Measurements from ENCODE around the gene EPG5. TPM values are rescaled to one million over a fixed set of nuclear protein-coding genes. Genes with fewer than 3 reads are reported as not detected.

EPG5 gene
- total and polyA plus RNA-seq, 2 of the 4 experiments (the other 2 are of a cell fraction): 37.3 to 114 TPM

DNA sequence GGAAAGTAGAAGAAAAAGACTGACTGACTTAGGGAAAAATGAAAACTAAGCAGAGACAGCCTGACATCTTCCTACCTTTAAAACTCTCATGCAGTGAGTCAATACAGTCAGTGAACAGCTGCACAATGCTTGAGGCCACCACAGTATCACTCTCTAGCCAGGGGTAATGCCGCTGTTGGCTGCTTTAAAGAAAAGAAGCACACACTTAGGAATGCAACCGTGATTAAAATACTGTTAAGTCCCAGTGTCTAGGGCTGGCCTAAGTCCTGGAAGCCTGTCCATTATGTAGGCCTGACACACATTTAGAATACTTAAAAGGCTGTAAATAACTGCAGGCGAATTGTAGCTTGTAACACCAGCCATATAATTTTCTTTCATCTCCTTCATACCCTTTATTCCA is 91.0 kb downstream of the EPG5 start:
- no peaks in the 10 kb centered on the region for H3K27me3 ChIP-seq (ENCODE audit: control insufficient read depth, insufficient read depth, low read length)
- intact Hi-C loops (cut with micrococcal nuclease) (no loop called here), dilution Hi-C loops (cut with HindIII; ENCODE audit: low sequenced_read_pairs, unreplicated experiment) (no loop called here), in situ Hi-C loops (cut with MboI; ENCODE audit: low sequenced_read_pairs) (no loop called here)
- no peak overlapping the region for H2BK120ac ChIP-seq (ENCODE audit: low read depth, low read length)
- no peak overlapping the region for H2AK9ac ChIP-seq (replicated peaks; ENCODE audit: low read depth, low read length, poor library complexity)
- no peak overlapping the region for H3K4ac ChIP-seq (ENCODE audit: low read depth, low read length)
- H3K9ac ChIP-seq (ENCODE audit: low read depth, low read length): no peak overlapping the region
- ATAC-seq (ENCODE audit: low read depth) (no peak), DNase-seq (peak; percentile 25)
- H2BK20ac ChIP-seq (ENCODE audit: low read depth, low read length): no peak overlapping the region
- BruUV-seq (replicated peaks): no TSS peak
- peaks cover 2% of the 10 kb centered on the region; the same call in 1 of the 2 replicates for H3K9me3 ChIP-seq (ENCODE audit: control insufficient read depth, insufficient read depth, low read length)
- H3K23ac ChIP-seq (ENCODE audit: low read depth, low read length): no peak overlapping the region
- 90% methylated on average over 2 of the region's 3 CpGs; no CpG with 5 or more reads in 1 of the 2 experiments for WGBS, 2 experiments (ENCODE audit: extremely low coverage in 2 of 2, insufficient read length in 1 of 2)
- H3K4me1 ChIP-seq (ENCODE audit: control insufficient read depth, insufficient read depth, low read length): peaks cover 4% of the 10 kb centered on the region; the same call in 1 of the 2 replicates
- no peak overlapping the region for H2AFZ ChIP-seq (replicated peaks; ENCODE audit: low read length, poor library complexity)
- no peak overlapping the region for H4K5ac ChIP-seq (ENCODE audit: low read depth, low read length)
- no peak overlapping the region for H3K4me2 ChIP-seq (ENCODE audit: low read depth, low read length)
- peak overlapping the region; percentile 58; the same call in 1 of the 2 replicates for H2AK5ac ChIP-seq (ENCODE audit: low read depth, low read length)
- H3K4me3 ChIP-seq (ENCODE audit: insufficient read depth, low read depth, low read length): no peak overlapping the region
- no peak overlapping the region for H4K8ac ChIP-seq (ENCODE audit: low read depth in 2 of 2, low read length in 2 of 2)
- H3K9me1 ChIP-seq (ENCODE audit: insufficient read depth, low read length): peaks cover 3% of the 10 kb centered on the region; the same call in 1 of the 2 replicates
- no peak overlapping the region for H4K91ac ChIP-seq (ENCODE audit: insufficient read depth, low read depth, low read length)
- H2BK15ac ChIP-seq (ENCODE audit: low read depth, low read length): no peak overlapping the region
- no peak overlapping the region for H3K14ac ChIP-seq (replicated peaks; ENCODE audit: low read depth, low read length)
- peaks cover 27% of the 10 kb centered on the region for H3K36me3 ChIP-seq (ENCODE audit: control insufficient read depth, insufficient read depth, low read length)
- no peak overlapping the region for H2BK5ac ChIP-seq (ENCODE audit: low read depth, low read length, poor library complexity, severe bottlenecking)
- no peak overlapping the region for H3K56ac ChIP-seq (ENCODE audit: extremely low read depth, insufficient read depth, low read length)
- no peak overlapping the region for H3K18ac ChIP-seq (ENCODE audit: low read depth, low read length)
- no peak overlapping the region for H3K27ac ChIP-seq (ENCODE audit: insufficient read depth, low read length)
- H3K79me1 ChIP-seq (ENCODE audit: low read depth in 1 of 2, low read length in 2 of 2): peaks cover 18 to 27% of the 10 kb centered on the region in 2 experiments
- TF ChIP-seq RFX5 (IDR thresholded peaks at IDR 0.05; ENCODE audit: low read depth, low read length) (no peak), FOS (IDR thresholded peaks at IDR 0.05; ENCODE audit: low read depth, low read length) (no peak)
- ChIA-PET CTCF (no interaction called here), POLR2A (ENCODE audit: unreplicated experiment) (no interaction called here)
- H4K20me1 ChIP-seq (ENCODE audit: insufficient read depth, low read length): no peaks in the 10 kb centered on the region

Measured in IMR-90 (cell line).